ENCODE measurements around the gene ABCC3.

- TF ChIP-seq, protein P1, sequence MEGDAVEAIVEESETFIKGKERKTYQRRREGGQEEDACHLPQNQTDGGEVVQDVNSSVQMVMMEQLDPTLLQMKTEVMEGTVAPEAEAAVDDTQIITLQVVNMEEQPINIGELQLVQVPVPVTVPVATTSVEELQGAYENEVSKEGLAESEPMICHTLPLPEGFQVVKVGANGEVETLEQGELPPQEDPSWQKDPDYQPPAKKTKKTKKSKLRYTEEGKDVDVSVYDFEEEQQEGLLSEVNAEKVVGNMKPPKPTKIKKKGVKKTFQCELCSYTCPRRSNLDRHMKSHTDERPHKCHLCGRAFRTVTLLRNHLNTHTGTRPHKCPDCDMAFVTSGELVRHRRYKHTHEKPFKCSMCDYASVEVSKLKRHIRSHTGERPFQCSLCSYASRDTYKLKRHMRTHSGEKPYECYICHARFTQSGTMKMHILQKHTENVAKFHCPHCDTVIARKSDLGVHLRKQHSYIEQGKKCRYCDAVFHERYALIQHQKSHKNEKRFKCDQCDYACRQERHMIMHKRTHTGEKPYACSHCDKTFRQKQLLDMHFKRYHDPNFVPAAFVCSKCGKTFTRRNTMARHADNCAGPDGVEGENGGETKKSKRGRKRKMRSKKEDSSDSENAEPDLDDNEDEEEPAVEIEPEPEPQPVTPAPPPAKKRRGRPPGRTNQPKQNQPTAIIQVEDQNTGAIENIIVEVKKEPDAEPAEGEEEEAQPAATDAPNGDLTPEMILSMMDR (IDR thresholded peaks at IDR 0.05), result no peak
- TF ChIP-seq POLR2A (IDR thresholded peaks at IDR 0.05), result no peak
Measured at GRCh38 chr17:50638966-50639713, 4.5 kb downstream of the ABCC3 start.

Measured in lower leg skin (tissue), 3 donors.